Vagina (tissue), 2 donors: Measurements from ENCODE around the gene NECTIN2. TPM values are rescaled to one million over a fixed set of nuclear protein-coding genes. Genes with fewer than 3 reads are reported as not detected.
"Not testable (repeated sequence)": the region's sequence is repeated elsewhere in the genome, so short reads cannot be mapped to it uniquely, and the experiment has no call there.

Experiments used
- DNase-seq, 2 donors: peaks; one replicate each; pipeline ENCODE4 v3.0.0-alpha.2; 2017; ENCODE audit errors: extremely low spot score in 2 of 2
- H3K27ac ChIP-seq: fragments of 200-600 bp; sonication (generic); one replicate; pipeline ENCODE4 v1.5.1; 2019
- H3K27me3 ChIP-seq: fragments of 200-600 bp; sonication (generic); one replicate; pipeline ENCODE4 v1.5.1; 2019
- H3K36me3 ChIP-seq, 2 donors: fragments of 200-600 bp; sonication (generic); one replicate each; pipeline ENCODE4 v1.5.1; 2017 to 2019
- H3K4me1 ChIP-seq: fragments of 200-600 bp; sonication (generic); one replicate; pipeline ENCODE4 v1.5.1; 2019
- H3K4me3 ChIP-seq, 2 donors: fragments of 200-600 bp; sonication (generic); 1 replicate in 1 of 2; 2 replicates in 1 of 2; pipeline ENCODE4 v1.5.1; 2016 to 2019
- H3K9me3 ChIP-seq: fragments of 200-600 bp; sonication (generic); one replicate; pipeline ENCODE4 v1.5.1; 2019
- CTCF ChIP-seq, 3 experiments: fragments of 450-650 bp in 2 of 3; fragments of 200-600 bp in 1 of 3; sonication (generic) in 1 of 3; IDR thresholded peaks; one replicate each; pipeline ENCODE4 v1.5.1; 2017 to 2019; ENCODE audit warnings: antibody characterized with exemption in 3 of 3, mild to moderate bottlenecking in 2 of 3, moderate library complexity in 2 of 3
- POLR2A ChIP-seq, 2 donors: fragments of 450-650 bp; IDR thresholded peaks; one replicate each; pipeline ENCODE4 v1.6.1; 2017; ENCODE audit warnings: antibody characterized with exemption in 2 of 2, mild to moderate bottlenecking in 2 of 2, moderate library complexity in 2 of 2
- POLR2AphosphoS5 ChIP-seq, 2 donors: sonication (generic); formaldehyde crosslinking; IDR thresholded peaks; one replicate each; pipeline ENCODE4 v1.9.0; 2017; ENCODE audit warnings: antibody characterized with exemption in 2 of 2, mild to moderate bottlenecking in 2 of 2, low read depth in 1 of 2; ENCODE audit not compliant: insufficient read depth in 1 of 2
- intact Hi-C: fragments of 100-400 bp; cut with DNase I; formaldehyde crosslinking; loops from one replicate; pipeline ENCODE4 v1.15.1; 2023
- total RNA-seq: library from RNA; depleted of rRNA; stranded (reverse); fragments of >200 nt; gene quantifications from one replicate; pipeline ENCODE4 v1.2.3, GENCODE V29; 2016

The NECTIN2 gene
- total RNA-seq, 1 donor from 2014 or later, result 72.9 TPM

- Histone ChIP-seq H3K36me3 (peaks cover 0 to 20% of the 10 kb centered on the region in 2 donors), H3K27ac (no peak overlapping the region)
- intact Hi-C loops, result no loop called here
Measured at GRCh38 chr19:44884566-44884965, 38.5 kb downstream of the NECTIN2 start.

GRCh38 chr19:44886141-44886540 lies 40.0 kb downstream of the NECTIN2 start:
- no peak overlapping the region for H3K4me3 ChIP-seq
- no peaks in the 10 kb centered on the region for H3K9me3 ChIP-seq
- H3K27ac ChIP-seq, result no peak overlapping the region
- intact Hi-C loops, result no loop called here
- no peak for DNase-seq
- no peaks in the 10 kb centered on the region for H3K27me3 ChIP-seq
- H3K4me1 ChIP-seq, result peaks cover 9% of the 10 kb centered on the region
- H3K36me3 ChIP-seq, result peaks cover 0 to 20% of the 10 kb centered on the region in 2 donors
- no peak for TF ChIP-seq POLR2AphosphoS5 (IDR thresholded peaks at IDR 0.05; ENCODE audit: insufficient read depth in 1 of 2, low read depth in 1 of 2)
- TF ChIP-seq POLR2A (IDR thresholded peaks at IDR 0.05), result no peak
- no peak for TF ChIP-seq CTCF (IDR thresholded peaks at IDR 0.05)

More at GRCh38 chr19:44884566-44884965, 38.5 kb downstream of the NECTIN2 start:
- Histone ChIP-seq H3K27me3 (no peaks in the 10 kb centered on the region), H3K4me1 (peaks cover 3% of the 10 kb centered on the region), H3K9me3 (no peaks in the 10 kb centered on the region), H3K4me3 (no peak overlapping the region)
- TF ChIP-seq POLR2A (IDR thresholded peaks at IDR 0.05), result no peak
- TF ChIP-seq POLR2AphosphoS5 (IDR thresholded peaks at IDR 0.05; ENCODE audit: insufficient read depth in 1 of 2, low read depth in 1 of 2), result no peak
- TF ChIP-seq CTCF (IDR thresholded peaks at IDR 0.05), result no peak
- no peak for DNase-seq

GRCh38 chr19:44887648-44888047 lies 41.6 kb downstream of the NECTIN2 start:
- Histone ChIP-seq H3K4me3 (no peak overlapping the region), H3K27ac (no peak overlapping the region), H3K36me3 (peaks cover 0 to 22% of the 10 kb centered on the region in 2 donors), H3K4me1 (peaks cover 22% of the 10 kb centered on the region), H3K27me3 (no peaks in the 10 kb centered on the region), H3K9me3 (no peaks in the 10 kb centered on the region)
- intact Hi-C loops, result no loop called here
- no peak for TF ChIP-seq POLR2AphosphoS5 (IDR thresholded peaks at IDR 0.05; ENCODE audit: insufficient read depth in 1 of 2, low read depth in 1 of 2)
- no peak for TF ChIP-seq CTCF (IDR thresholded peaks at IDR 0.05)
- no peak for TF ChIP-seq POLR2A (IDR thresholded peaks at IDR 0.05)
- no peak for DNase-seq

GRCh38 chr19:44888335-44888734 lies 42.2 kb downstream of the NECTIN2 start:
- H3K27ac ChIP-seq, H3K27me3 ChIP-seq, intact Hi-C loops, H3K4me3 ChIP-seq, H3K9me3 ChIP-seq, DNase-seq: not testable (repeated sequence)
- peaks cover 29% of the 10 kb centered on the region for H3K4me1 ChIP-seq
- peaks cover 0 to 26% of the 10 kb centered on the region in 2 donors for H3K36me3 ChIP-seq

GRCh38 chr19:44889830-44890365 lies 43.8 kb downstream of the NECTIN2 start:
- intact Hi-C loops, result loop anchor here (5.0 kb wide), 2 partner anchors 202 to 287 kb away; partner anchors contain the start of genes BLOC1S3, PPP1R37 and TRAPPC6A
- H3K4me1 ChIP-seq, result peaks cover 29% of the 10 kb centered on the region
- H3K36me3 ChIP-seq, result peaks cover 0 to 30% of the 10 kb centered on the region in 2 donors
- peak overlapping the region; percentile 83 for H3K27ac ChIP-seq
- TF ChIP-seq CTCF (IDR thresholded peaks at IDR 0.05) (no peak), POLR2AphosphoS5 (IDR thresholded peaks at IDR 0.05; ENCODE audit: insufficient read depth in 1 of 2, low read depth in 1 of 2) (no peak), POLR2A (IDR thresholded peaks at IDR 0.05) (no peak)
- DNase-seq, result no peak
- H3K9me3 ChIP-seq, result no peaks in the 10 kb centered on the region
- peak overlapping the region; percentile 65 to 87 for H3K4me3 ChIP-seq
- H3K27me3 ChIP-seq, result no peaks in the 10 kb centered on the region
